ENCODE data around the gene TRIM50. TPM values are rescaled to one million over a fixed set of nuclear protein-coding genes. Genes with fewer than 3 reads are reported as not detected.

Gene TRIM50
- 0.18 TPM for total RNA-seq

GRCh38 chr7:73327922-73328321 lies at the start of gene TRIM50, which contains the start of gene FKBP6:
Gene TRIM50, minus strand, starts transcription at chr7:73328082. Its CDS starts 3,295 bp downstream, at chr7:73324787.
Gene FKBP6, plus strand, starts transcription at chr7:73328161. Its CDS starts 268 bp downstream, at chr7:73328429.

GRCh38 chr7:73308665-73309214 lies 19.1 kb downstream of the TRIM50 start, which contains the start of gene NSUN5:
Gene NSUN5, minus strand, starts transcription at chr7:73308826. Its CDS starts 36 bp downstream, at chr7:73308790.

Small RNAs within 50 kb of the gene (small RNA-seq; reads per million reads assigned to genes)
- not detected for gene RNU6-1080P (ENCODE audit: low replicate concordance)

Other genes starting within 250 kb of the TRIM50 start
- gene SPDYE9, start 242.0 kb downstream of the TRIM50 start, total RNA-seq, result not detected
- 21.3 TPM for gene NSUN5, start 19.3 kb downstream of the TRIM50 start, total RNA-seq
- not detected for gene FKBP6, start 79 bp upstream of the TRIM50 start, total RNA-seq
- gene FZD9, start 105.7 kb upstream of the TRIM50 start, total RNA-seq, result 2.7 TPM
- gene BAZ1B, start 194.2 kb upstream of the TRIM50 start, total RNA-seq, result 44.6 TPM
- gene BCL7B, start 229.6 kb upstream of the TRIM50 start, total RNA-seq, result 15.2 TPM

Measured in metanephros (tissue), 2 donors.